Measurements from ENCODE around the gene GLIPR1L1.

GLIPR1L1 gene

DNA sequence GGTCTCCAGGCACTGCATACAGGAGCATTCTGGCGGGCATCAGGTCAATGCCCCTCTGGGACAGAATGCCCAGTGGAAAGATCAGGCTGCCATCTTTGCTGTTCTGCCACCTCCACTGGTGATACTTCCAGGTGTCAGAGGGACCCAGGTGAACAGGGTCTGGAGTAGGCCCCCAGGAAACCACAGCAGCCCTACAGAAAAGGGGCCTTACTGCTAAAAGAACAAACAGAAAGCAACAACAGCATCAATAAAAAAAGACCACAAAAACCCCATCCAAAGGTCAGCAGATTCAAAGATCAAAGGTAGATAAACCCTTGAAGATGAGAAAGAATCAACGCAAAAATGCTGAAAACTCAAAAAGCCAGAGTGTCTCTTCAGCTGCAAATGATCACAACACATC lies 15.9 kb downstream of the GLIPR1L1 start:
- H3K27me3 ChIP-seq (replicated peaks): no peaks in the 10 kb centered on the region
- in situ Hi-C loops (cut with HindIII; ENCODE audit: low pct_ligation_motif_present, low sequenced_read_pairs): no loop called here
- H3K27ac ChIP-seq: no peak overlapping the region
- H3K36me3 ChIP-seq (replicated peaks): no peaks in the 10 kb centered on the region
- H3K4me3 ChIP-seq (ENCODE audit: low read depth, low read length): no peak overlapping the region
- no peak for DNase-seq
- TF ChIP-seq, protein P1, sequence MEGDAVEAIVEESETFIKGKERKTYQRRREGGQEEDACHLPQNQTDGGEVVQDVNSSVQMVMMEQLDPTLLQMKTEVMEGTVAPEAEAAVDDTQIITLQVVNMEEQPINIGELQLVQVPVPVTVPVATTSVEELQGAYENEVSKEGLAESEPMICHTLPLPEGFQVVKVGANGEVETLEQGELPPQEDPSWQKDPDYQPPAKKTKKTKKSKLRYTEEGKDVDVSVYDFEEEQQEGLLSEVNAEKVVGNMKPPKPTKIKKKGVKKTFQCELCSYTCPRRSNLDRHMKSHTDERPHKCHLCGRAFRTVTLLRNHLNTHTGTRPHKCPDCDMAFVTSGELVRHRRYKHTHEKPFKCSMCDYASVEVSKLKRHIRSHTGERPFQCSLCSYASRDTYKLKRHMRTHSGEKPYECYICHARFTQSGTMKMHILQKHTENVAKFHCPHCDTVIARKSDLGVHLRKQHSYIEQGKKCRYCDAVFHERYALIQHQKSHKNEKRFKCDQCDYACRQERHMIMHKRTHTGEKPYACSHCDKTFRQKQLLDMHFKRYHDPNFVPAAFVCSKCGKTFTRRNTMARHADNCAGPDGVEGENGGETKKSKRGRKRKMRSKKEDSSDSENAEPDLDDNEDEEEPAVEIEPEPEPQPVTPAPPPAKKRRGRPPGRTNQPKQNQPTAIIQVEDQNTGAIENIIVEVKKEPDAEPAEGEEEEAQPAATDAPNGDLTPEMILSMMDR (IDR thresholded peaks at IDR 0.05; ENCODE audit: low read depth, low read length, missing control alignments): no peak

GRCh38 chr12:75354011-75354410 lies 19.5 kb downstream of the GLIPR1L1 start:
- Histone ChIP-seq H3K36me3 (replicated peaks) (no peaks in the 10 kb centered on the region), H3K27me3 (replicated peaks) (no peaks in the 10 kb centered on the region), H3K27ac (no peak overlapping the region), H3K4me3 (ENCODE audit: low read depth, low read length) (no peak overlapping the region)
- TF ChIP-seq, protein P1 (IDR thresholded peaks at IDR 0.05; ENCODE audit: low read depth, low read length, missing control alignments): no peak
- in situ Hi-C loops (cut with HindIII; ENCODE audit: low pct_ligation_motif_present, low sequenced_read_pairs): no loop called here
- no peak for DNase-seq

DNA sequence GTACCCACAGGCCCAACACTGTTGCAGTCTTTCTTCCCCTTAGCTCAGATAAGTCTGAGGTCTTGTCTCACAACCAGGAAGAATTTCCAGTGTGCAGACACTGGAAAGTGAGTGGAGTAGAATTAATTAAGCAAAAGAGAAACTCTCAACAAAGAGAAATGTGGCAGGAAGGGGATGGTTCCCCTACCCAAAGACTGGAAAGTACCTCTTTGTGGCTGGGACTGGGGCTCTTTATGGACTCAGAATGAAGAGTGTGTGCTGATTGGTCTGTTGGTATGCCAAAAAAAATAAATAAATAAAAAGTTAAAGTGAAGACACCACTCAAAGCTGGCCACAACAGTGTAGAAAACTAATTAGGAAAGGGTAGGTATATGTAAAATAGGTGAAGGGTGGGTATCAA lies 26.4 kb downstream of the GLIPR1L1 start:
- no peak for DNase-seq
- H3K27me3 ChIP-seq (replicated peaks): no peaks in the 10 kb centered on the region
- no peaks in the 10 kb centered on the region for H3K36me3 ChIP-seq (replicated peaks)
- TF ChIP-seq, protein P1 (IDR thresholded peaks at IDR 0.05; ENCODE audit: low read depth, low read length, missing control alignments): no peak
- in situ Hi-C loops (cut with HindIII; ENCODE audit: low pct_ligation_motif_present, low sequenced_read_pairs): no loop called here
- H3K4me3 ChIP-seq (ENCODE audit: low read depth, low read length): no peak overlapping the region
- no peak overlapping the region for H3K27ac ChIP-seq

GRCh38 chr12:75361408-75361807 lies 26.9 kb downstream of the GLIPR1L1 start:
- Histone ChIP-seq H3K27ac (no peak overlapping the region), H3K4me3 (ENCODE audit: low read depth, low read length) (no peak overlapping the region), H3K27me3 (replicated peaks) (no peaks in the 10 kb centered on the region), H3K36me3 (replicated peaks) (no peaks in the 10 kb centered on the region)
- in situ Hi-C loops (cut with HindIII; ENCODE audit: low pct_ligation_motif_present, low sequenced_read_pairs): no loop called here
- DNase-seq: no peak
- TF ChIP-seq, protein P1 (IDR thresholded peaks at IDR 0.05; ENCODE audit: low read depth, low read length, missing control alignments): no peak

GRCh38 chr12:75364919-75365318 lies 30.4 kb downstream of the GLIPR1L1 start:
- Histone ChIP-seq H3K27me3 (replicated peaks) (no peaks in the 10 kb centered on the region), H3K4me3 (ENCODE audit: low read depth, low read length) (no peak overlapping the region), H3K27ac (no peak overlapping the region), H3K36me3 (replicated peaks) (no peaks in the 10 kb centered on the region)
- TF ChIP-seq, protein P1 (IDR thresholded peaks at IDR 0.05; ENCODE audit: low read depth, low read length, missing control alignments): no peak
- in situ Hi-C loops (cut with HindIII; ENCODE audit: low pct_ligation_motif_present, low sequenced_read_pairs): no loop called here
- no peak for DNase-seq

- in situ Hi-C loops (cut with HindIII; ENCODE audit: low pct_ligation_motif_present, low sequenced_read_pairs): no loop called here
- DNase-seq: peak; percentile 11
- Histone ChIP-seq H3K27ac (no peak overlapping the region), H3K27me3 (replicated peaks) (no peaks in the 10 kb centered on the region), H3K36me3 (replicated peaks) (no peaks in the 10 kb centered on the region), H3K4me3 (ENCODE audit: low read depth, low read length) (no peak overlapping the region)
- TF ChIP-seq, protein P1 (IDR thresholded peaks at IDR 0.05; ENCODE audit: low read depth, low read length, missing control alignments): no peak
Observed at GRCh38 chr12:75366629-75367028, 32.2 kb downstream of the GLIPR1L1 start.
